ENCODE results near the gene PAFAH1B2. TPM values are rescaled to one million over a fixed set of nuclear protein-coding genes. Genes with fewer than 3 reads are reported as not detected.

PAFAH1B2 gene
- total RNA-seq, 2 donors from 2014 or later: 53.7 to 87.6 TPM

DNA sequence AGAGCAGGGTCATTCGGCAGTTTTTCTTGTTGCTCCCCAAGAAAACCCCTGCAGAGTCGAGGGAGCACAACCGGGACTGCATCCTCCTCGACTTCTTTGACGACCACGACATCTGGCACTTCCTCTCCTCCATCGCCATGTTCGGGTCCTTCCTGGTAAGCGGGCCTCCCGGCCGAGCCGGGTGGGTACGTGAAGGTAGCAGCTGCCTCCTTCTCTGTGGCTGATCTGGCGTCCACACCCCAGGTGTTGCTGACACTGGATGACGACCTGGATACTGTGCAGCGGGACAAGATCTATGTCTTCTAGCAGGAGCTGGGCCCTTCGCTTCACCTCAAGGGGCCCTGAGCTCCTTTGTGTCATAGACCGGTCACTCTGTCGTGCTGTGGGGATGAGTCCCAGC lies 51.7 kb downstream of the PAFAH1B2 start:
- no peak overlapping the region for H3K27ac Mint-ChIP-seq
- no peaks in the 10 kb centered on the region for H3K9me3 Mint-ChIP-seq
- H3K36me3 Mint-ChIP-seq (ENCODE audit: low read depth): peaks cover 13% of the 10 kb centered on the region
- ATAC-seq (replicated peaks): peak; percentile 3
- H3K27me3 Mint-ChIP-seq: no peaks in the 10 kb centered on the region
- H3K4me1 Mint-ChIP-seq: peaks cover 5% of the 10 kb centered on the region
- no peak overlapping the region for H3K4me3 Mint-ChIP-seq

DNA sequence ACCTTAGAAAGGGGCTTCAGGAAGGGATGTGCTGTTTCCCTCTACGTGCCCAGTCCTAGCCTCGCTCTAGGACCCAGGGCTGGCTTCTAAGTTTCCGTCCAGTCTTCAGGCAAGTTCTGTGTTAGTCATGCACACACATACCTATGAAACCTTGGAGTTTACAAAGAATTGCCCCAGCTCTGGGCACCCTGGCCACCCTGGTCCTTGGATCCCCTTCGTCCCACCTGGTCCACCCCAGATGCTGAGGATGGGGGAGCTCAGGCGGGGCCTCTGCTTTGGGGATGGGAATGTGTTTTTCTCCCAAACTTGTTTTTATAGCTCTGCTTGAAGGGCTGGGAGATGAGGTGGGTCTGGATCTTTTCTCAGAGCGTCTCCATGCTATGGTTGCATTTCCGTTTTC lies 52.9 kb downstream of the PAFAH1B2 start:
- Mint-ChIP-seq H3K9me3 (no peaks in the 10 kb centered on the region), H3K36me3 (ENCODE audit: low read depth) (peaks cover 11% of the 10 kb centered on the region), H3K27ac (no peak overlapping the region), H3K27me3 (no peaks in the 10 kb centered on the region), H3K4me3 (no peak overlapping the region), H3K4me1 (peaks cover 5% of the 10 kb centered on the region)
- no peak for ATAC-seq (replicated peaks)

DNA sequence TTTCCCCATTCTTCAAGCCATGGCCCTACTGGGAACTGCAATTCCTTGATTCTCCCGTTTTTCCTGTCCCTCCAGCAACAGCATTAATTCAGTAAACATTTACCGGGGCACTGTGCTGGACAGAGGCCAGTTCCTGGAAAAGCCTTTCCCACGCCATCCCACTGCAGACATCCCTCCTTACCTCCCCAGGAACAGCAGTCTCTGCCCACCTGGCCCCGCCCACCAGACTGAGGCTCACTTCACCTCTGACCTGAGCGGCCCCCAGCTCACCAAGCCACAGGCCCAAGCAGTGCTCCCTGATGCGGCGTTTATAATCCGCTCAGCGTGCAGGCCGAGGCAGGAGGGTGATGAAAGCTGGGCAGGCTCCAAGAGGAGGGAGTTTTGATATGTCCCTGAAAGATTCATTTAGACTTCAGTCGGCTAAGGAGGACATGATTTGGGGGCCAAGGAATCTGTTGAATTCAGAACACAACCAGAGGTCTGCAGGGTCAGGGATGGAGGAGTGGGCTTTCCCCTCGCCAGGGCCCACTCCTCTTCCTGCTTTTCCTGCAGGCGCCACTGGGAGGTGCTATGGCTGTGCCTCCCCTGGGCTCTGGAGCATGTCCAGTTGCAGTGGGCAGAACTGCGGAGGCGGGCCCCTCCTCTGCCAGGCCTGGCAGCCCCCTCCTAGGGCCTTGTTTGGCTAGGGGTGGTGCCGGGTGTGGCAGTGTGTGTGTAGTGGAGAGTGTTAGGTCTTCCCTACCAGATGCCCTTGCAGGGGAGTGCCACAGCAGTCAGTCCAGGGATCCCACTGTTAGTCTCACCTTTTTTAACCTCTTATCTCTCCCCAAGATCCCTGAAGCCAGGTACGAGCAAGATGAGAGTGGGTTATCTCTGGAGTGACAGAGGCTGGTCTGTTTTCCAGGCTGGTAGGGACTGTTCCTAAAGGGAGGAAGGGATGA lies 53.7 kb downstream of the PAFAH1B2 start:
- peak overlapping the region; percentile 43 for H3K27ac Mint-ChIP-seq
- no peak overlapping the region for H3K4me3 Mint-ChIP-seq
- peaks cover 5% of the 10 kb centered on the region for H3K4me1 Mint-ChIP-seq
- no peaks in the 10 kb centered on the region for H3K9me3 Mint-ChIP-seq
- no peaks in the 10 kb centered on the region for H3K27me3 Mint-ChIP-seq
- H3K36me3 Mint-ChIP-seq (ENCODE audit: low read depth): peaks cover 7% of the 10 kb centered on the region
- ATAC-seq (replicated peaks): no peak

DNA sequence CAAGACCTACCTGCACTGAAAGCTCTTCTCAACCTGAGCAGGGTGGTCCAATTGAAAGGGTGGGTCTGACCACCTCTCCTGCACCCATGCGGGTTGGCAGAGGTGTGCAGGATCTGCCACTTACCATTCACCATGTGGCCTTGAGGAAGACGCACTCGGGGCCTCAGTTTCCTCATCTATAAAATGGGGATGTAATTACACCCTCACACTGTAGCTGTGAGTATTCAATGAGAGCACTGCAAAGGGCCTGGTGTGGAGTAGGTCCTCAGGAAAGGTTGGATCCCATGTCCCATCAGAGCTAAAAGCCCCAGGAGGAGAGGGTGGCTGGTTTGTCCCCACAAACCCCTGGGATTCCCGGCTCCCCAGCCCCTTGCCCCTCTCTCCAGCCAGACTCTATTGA lies 54.5 kb downstream of the PAFAH1B2 start:
- Mint-ChIP-seq H3K36me3 (ENCODE audit: low read depth) (peaks cover 8% of the 10 kb centered on the region), H3K27ac (no peak overlapping the region), H3K4me3 (no peak overlapping the region), H3K9me3 (no peaks in the 10 kb centered on the region), H3K4me1 (no peaks in the 10 kb centered on the region), H3K27me3 (no peaks in the 10 kb centered on the region)
- ATAC-seq (replicated peaks): no peak

DNA sequence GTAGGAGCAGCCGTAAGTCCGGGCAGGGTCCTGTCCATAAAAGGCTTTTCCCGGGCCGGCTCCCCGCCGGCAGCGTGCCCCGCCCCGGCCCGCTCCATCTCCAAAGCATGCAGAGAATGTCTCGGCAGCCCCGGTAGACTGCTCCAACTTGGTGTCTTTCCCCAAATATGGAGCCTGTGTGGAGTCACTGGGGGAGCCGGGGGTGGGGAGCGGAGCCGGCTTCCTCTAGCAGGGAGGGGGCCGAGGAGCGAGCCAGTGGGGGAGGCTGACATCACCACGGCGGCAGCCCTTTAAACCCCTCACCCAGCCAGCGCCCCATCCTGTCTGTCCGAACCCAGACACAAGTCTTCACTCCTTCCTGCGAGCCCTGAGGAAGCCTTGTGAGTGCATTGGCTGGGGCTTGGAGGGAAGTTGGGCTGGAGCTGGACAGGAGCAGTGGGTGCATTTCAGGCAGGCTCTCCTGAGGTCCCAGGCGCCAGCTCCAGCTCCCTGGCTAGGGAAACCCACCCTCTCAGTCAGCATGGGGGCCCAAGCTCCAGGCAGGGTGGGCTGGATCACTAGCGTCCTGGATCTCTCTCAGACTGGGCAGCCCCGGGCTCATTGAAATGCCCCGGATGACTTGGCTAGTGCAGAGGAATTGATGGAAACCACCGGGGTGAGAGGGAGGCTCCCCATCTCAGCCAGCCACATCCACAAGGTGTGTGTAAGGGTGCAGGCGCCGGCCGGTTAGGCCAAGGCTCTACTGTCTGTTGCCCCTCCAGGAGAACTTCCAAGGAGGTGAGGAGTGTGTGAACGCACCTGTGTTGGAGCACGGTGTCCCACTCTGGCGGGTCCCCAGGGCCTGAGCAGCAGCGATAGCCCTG lies 55.2 kb downstream of the PAFAH1B2 start, which contains the start of gene TAGLN:
TAGLN (plus strand) TSS at position 318 of the 863 bp plus-strand sequence. CDS start 3,644 bp downstream, outside the sequence.
- H3K36me3 Mint-ChIP-seq (ENCODE audit: low read depth): peaks cover 15% of the 10 kb centered on the region
- ATAC-seq (replicated peaks): no peak
- H3K4me3 Mint-ChIP-seq: no peak within 1 kb of the TSS

DNA sequence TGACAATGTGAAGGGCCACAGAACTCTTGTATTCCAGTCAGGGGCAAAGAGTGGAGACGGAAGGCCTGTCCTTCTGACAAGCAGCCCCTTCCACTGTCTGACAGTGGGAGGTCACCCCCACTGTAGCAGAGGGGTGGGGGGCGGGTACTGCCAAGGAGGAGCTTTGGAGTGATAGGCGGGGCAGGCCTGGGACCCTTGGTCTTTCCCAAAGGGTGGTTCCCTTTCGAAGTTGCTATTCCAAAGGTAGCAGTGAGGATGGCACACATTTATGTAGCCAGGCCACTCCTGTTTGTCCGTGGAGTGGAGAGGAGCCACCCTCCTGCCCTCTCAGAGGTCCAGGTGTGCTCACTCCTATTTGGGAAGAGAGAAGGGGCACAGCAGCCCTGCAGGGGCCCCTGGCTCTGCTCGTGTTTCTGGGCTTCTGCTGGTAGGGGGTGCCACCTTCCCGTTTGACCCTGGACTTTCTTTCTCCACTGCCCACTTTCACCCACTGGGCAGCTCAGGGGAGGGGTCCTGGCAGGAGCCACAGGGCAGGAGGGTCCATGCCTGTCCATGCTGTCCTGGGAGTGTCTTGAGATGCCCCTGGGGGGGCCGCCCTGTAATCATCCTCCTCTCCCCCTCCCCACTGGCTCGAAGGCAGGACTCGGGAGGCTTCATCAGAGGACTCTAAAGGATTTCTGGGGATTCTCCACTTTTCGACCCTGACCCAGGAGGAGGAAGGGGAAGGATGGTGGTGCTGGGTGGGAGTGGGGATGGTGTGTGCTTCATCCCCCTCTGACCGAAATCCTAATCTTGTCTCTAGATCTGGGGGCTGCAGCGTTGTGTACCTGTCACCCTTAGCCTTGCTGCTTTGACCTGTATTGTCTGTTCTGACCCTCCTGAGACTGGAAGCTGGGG lies 56.1 kb downstream of the PAFAH1B2 start:
- H3K27ac Mint-ChIP-seq: peak overlapping the region; percentile 45
- no peak overlapping the region for H3K4me3 Mint-ChIP-seq

More for the DNA sequence above, 55.2 kb downstream of the PAFAH1B2 start, which contains the start of gene TAGLN:
- H3K9me3 Mint-ChIP-seq: no peaks in the 10 kb centered on the region
- H3K4me1 Mint-ChIP-seq: no peaks in the 10 kb centered on the region
- H3K27me3 Mint-ChIP-seq: no peaks in the 10 kb centered on the region
- peak within 1 kb of the TSS; percentile 38 for H3K27ac Mint-ChIP-seq

DNA sequence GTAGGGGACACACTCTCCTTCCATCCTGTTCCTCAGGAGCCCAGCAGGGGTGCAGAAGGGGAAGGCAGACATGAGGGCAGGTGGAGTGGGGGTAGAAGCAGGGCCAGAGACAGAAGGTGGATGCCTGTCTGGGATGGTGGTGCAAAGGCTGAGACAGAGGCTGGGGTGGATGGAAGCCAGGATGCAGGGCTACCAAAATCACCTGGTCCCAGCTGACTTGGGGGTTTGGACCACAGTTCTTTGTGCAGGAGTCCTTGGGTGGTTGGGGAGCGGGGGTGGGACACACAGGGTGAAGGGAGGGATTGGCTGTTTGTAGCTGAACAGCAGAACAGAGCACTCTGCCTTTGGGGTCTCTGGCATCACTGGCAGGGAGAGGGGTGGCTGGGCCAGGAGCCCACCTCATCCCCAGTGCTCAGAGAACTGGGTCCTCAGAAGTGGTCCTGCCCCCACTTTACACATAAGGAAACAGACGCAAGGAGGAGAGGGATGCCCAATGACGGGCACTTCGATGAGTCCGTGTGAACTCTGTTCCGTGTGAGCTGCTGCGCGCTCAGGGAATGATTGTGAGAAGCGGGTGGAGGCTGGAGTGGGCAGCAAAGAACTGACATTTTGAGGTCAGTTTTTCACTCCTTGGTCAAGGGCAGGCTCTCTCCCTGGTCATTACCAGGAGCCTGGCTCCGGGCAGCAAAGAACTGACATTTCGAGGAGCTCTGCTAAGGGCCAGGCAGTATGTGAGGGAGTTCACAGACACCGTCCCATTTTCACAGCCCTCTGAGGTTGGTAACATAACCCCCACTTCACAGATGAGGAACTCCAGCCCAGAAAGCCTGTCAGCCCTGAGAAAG lies 56.9 kb downstream of the PAFAH1B2 start:
- Mint-ChIP-seq H3K36me3 (ENCODE audit: low read depth) (peaks cover 32% of the 10 kb centered on the region), H3K27ac (peak overlapping the region; percentile 45), H3K27me3 (no peaks in the 10 kb centered on the region), H3K4me3 (no peak overlapping the region), H3K9me3 (no peaks in the 10 kb centered on the region), H3K4me1 (no peaks in the 10 kb centered on the region)
- no peak for ATAC-seq (replicated peaks)

More for the DNA sequence above, 56.1 kb downstream of the PAFAH1B2 start:
- ATAC-seq (replicated peaks): no peak
- Mint-ChIP-seq H3K27me3 (no peaks in the 10 kb centered on the region), H3K36me3 (ENCODE audit: low read depth) (peaks cover 24% of the 10 kb centered on the region), H3K9me3 (no peaks in the 10 kb centered on the region), H3K4me1 (no peaks in the 10 kb centered on the region)

DNA sequence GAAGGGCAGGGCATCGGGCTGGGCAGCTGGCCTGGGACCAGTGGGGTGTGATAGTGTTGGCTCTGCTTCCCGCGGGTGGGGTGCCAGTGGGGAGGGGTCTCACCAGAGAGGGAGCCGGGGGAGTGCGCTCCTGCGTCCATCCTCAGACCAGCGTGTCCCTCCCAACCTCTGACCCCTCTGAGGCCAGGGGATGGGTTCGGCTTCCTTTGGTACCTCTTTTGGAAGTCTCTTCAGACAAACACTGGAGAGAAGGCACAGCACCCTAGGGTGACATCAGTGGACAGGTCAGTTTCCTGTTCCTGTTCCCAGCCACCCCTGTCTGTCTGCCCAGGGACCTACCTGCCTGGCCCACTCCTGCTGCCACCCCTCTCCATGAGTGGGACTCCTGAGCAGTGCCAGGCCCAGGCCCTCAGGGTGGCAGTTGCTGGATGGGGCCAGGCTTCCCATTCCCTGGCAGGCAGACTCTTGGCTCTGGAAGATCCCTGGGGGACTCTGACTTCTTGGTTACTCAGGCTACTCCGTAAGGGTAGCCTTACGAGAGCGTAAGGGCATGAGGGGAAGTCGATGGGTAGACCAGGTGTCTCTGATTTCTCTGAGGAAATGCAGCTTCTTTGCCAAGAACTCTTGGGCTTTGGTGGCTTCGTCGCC lies 57.7 kb downstream of the PAFAH1B2 start:
- H3K4me1 Mint-ChIP-seq: no peaks in the 10 kb centered on the region
- no peaks in the 10 kb centered on the region for H3K27me3 Mint-ChIP-seq
- no peak overlapping the region for H3K4me3 Mint-ChIP-seq
- H3K36me3 Mint-ChIP-seq (ENCODE audit: low read depth): peaks cover 35% of the 10 kb centered on the region
- ATAC-seq (replicated peaks): no peak
- H3K9me3 Mint-ChIP-seq: no peaks in the 10 kb centered on the region
- H3K27ac Mint-ChIP-seq: no peak overlapping the region

DNA sequence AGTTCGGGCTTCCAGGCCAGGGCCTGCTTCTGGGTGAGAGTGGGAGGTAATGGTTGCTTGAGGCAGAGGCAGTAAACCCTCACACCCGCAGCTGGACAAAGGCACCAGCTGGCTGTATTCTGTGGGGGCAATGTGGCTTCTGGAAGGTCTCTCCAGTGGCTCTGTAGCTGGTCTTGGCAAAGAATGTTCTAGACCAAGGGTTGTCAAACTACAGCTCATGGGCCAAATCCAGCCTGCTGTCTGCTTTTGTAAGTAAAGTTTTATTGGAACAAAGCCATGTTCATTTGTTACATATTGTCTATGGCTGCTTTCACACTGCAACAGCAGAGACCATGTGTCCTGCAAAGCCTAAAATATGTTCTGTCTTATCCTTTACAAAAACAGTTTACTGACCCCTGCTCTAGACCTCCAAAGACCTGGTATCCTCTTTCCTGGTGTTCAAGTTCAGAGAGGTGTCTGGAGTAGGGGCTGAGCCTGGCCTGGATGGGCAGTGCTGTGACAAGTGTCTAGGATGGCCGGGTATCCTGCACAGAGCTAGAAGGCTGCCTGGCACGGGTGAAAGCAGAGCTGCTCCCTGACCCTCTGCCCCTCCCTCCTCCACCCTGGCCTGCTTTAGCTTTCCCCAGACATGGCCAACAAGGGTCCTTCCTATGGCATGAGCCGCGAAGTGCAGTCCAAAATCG lies 58.4 kb downstream of the PAFAH1B2 start:
- H3K4me1 Mint-ChIP-seq: no peaks in the 10 kb centered on the region
- H3K27ac Mint-ChIP-seq: peak overlapping the region; percentile 58
- no peak for ATAC-seq (replicated peaks)
- no peak overlapping the region for H3K4me3 Mint-ChIP-seq
- H3K9me3 Mint-ChIP-seq: no peaks in the 10 kb centered on the region
- H3K27me3 Mint-ChIP-seq: no peaks in the 10 kb centered on the region
- peaks cover 35% of the 10 kb centered on the region for H3K36me3 Mint-ChIP-seq (ENCODE audit: low read depth)

DNA sequence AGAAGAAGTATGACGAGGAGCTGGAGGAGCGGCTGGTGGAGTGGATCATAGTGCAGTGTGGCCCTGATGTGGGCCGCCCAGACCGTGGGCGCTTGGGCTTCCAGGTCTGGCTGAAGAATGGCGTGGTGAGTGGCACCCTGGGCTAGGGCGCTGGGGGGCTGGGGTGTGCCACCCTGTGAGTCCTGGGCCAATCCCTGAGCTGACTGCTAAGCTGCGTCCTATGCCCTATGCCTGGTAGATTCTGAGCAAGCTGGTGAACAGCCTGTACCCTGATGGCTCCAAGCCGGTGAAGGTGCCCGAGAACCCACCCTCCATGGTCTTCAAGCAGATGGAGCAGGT lies 59.0 kb downstream of the PAFAH1B2 start:
- Mint-ChIP-seq H3K27me3 (no peaks in the 10 kb centered on the region), H3K36me3 (ENCODE audit: low read depth) (peaks cover 35% of the 10 kb centered on the region), H3K4me3 (no peak overlapping the region), H3K9me3 (no peaks in the 10 kb centered on the region), H3K4me1 (no peaks in the 10 kb centered on the region), H3K27ac (peak overlapping the region; percentile 58)
- no peak for ATAC-seq (replicated peaks)

DNA sequence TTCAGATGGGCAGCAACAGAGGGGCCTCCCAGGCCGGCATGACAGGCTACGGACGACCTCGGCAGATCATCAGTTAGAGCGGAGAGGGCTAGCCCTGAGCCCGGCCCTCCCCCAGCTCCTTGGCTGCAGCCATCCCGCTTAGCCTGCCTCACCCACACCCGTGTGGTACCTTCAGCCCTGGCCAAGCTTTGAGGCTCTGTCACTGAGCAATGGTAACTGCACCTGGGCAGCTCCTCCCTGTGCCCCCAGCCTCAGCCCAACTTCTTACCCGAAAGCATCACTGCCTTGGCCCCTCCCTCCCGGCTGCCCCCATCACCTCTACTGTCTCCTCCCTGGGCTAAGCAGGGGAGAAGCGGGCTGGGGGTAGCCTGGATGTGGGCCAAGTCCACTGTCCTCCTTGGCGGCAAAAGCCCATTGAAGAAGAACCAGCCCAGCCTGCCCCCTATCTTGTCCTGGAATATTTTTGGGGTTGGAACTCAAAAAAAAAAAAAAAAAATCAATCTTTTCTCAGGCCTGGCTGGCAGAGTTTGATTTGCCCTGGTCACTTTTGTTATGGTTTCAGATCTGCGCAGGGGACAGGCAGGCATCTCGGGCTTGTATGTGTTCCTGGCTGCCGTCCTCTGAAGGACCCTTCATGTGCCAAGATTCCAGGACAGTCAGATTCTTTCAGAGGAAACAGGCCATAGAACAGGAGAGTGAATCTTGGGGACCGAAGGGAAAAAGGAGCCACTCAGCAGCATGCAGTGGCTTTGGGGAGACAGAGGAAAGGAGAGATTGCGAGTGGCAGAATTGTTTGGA lies 60.4 kb downstream of the PAFAH1B2 start:
- no peak for ATAC-seq (replicated peaks)
- H3K36me3 Mint-ChIP-seq (ENCODE audit: low read depth): peaks cover 40% of the 10 kb centered on the region
- no peak overlapping the region for H3K4me3 Mint-ChIP-seq
- peak overlapping the region; percentile 2 for H3K27ac Mint-ChIP-seq
- H3K4me1 Mint-ChIP-seq: no peaks in the 10 kb centered on the region
- no peaks in the 10 kb centered on the region for H3K27me3 Mint-ChIP-seq
- no peaks in the 10 kb centered on the region for H3K9me3 Mint-ChIP-seq
